ENCODE measurements around the gene CLIC3.

CLIC3 gene

GRCh38 chr9:136997830-136998234 is 1.5 kb upstream of the CLIC3 start:
- no peak for DNase-seq

- DNase-seq, result no peak
Measured at GRCh38 chr9:136997371-136997770, 1.0 kb upstream of the CLIC3 start.

GRCh38 chr9:136995772-136996311 is 526 bp downstream of the CLIC3 start:
- DNase-seq, result peak; percentile 61

- DNase-seq, result no peak
Measured at GRCh38 chr9:136995362-136995761, 1.0 kb downstream of the CLIC3 start.

GRCh38 chr9:136994888-136995230 is 1.5 kb downstream of the CLIC3 start:
- DNase-seq, result no peak

- DNase-seq, result no peak
Measured at GRCh38 chr9:136994180-136994887, 2.0 kb downstream of the CLIC3 start.

GRCh38 chr9:136992819-136993369 is 3.5 kb downstream of the CLIC3 start:
- no peak for DNase-seq

- peak; percentile 88 for DNase-seq
Measured at GRCh38 chr9:136991993-136992818, 4.2 kb downstream of the CLIC3 start, which contains the start of gene PAXX. TSS of gene PAXX (plus strand) at chr9:136992422. CDS start at chr9:136992444, 22 bp downstream.

GRCh38 chr9:136990242-136990911 is 6.0 kb downstream of the CLIC3 start:
- peak; percentile 36 for DNase-seq

- no peak for DNase-seq
Measured at GRCh38 chr9:136988872-136989271, 7.5 kb downstream of the CLIC3 start.

GRCh38 chr9:136985853-136986252 is 10.5 kb downstream of the CLIC3 start:
- DNase-seq, result no peak

GRCh38 chr9:136985027-136985602 is 11.3 kb downstream of the CLIC3 start:
- DNase-seq, result no peak

GRCh38 chr9:136984464-136985026 is 11.8 kb downstream of the CLIC3 start:
- DNase-seq, result no peak

GRCh38 chr9:136983656-136984314 is 12.6 kb downstream of the CLIC3 start:
- no peak for DNase-seq

- no peak for DNase-seq
Measured at GRCh38 chr9:136983167-136983566, 13.2 kb downstream of the CLIC3 start.

- no peak for DNase-seq
Measured at GRCh38 chr9:136982232-136983051, 13.9 kb downstream of the CLIC3 start, which contains the start of gene LCNL1. TSS of gene LCNL1 (plus strand) at chr9:136982993. CDS start at chr9:136983587, 594 bp downstream.

GRCh38 chr9:136981588-136982231 is 14.7 kb downstream of the CLIC3 start:
- DNase-seq, result no peak

- no peak for DNase-seq
Measured at GRCh38 chr9:136980669-136981478, 15.5 kb downstream of the CLIC3 start.

Measured in NCI-H2029 (cell line).